ENCODE data around the gene TM6SF1.
"Not testable (repeated sequence)": the region's sequence is repeated elsewhere in the genome, so short reads cannot be mapped to it uniquely, and the experiment has no call there.

DNA sequence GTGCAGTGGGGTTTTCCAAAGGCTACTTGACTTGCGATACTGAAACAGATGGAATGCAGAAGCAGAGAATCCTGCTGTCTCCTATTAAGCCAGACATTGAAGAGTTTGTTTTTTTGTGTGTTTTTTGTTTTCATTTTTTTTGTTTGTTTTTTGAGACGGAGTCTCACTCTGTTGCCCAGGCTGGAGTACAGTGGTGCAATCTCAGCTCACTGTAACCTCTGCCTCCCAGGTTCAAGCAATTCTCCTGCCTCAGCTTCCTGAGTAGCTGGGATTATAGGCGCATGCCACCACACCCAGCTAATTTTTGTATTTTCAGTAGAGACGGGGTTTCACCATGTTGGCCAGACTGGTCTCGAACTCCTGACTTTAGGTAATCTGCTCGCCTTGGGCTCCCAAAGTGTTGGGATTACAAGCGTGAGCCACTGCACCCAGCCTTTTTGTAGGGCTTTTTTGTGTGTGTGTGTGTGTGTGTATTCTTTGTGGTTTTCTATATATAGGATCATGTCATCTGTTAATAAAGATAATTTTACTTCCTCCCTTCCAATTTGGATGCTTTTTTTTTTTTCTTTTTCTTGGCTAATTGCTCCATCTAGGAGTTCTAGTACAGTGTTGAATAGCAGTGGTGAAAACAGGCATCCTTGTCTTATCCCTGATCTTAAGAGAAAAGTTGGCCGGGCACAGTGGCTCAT is 21.4 kb upstream of the TM6SF1 start:
- TF ChIP-seq, protein P1, sequence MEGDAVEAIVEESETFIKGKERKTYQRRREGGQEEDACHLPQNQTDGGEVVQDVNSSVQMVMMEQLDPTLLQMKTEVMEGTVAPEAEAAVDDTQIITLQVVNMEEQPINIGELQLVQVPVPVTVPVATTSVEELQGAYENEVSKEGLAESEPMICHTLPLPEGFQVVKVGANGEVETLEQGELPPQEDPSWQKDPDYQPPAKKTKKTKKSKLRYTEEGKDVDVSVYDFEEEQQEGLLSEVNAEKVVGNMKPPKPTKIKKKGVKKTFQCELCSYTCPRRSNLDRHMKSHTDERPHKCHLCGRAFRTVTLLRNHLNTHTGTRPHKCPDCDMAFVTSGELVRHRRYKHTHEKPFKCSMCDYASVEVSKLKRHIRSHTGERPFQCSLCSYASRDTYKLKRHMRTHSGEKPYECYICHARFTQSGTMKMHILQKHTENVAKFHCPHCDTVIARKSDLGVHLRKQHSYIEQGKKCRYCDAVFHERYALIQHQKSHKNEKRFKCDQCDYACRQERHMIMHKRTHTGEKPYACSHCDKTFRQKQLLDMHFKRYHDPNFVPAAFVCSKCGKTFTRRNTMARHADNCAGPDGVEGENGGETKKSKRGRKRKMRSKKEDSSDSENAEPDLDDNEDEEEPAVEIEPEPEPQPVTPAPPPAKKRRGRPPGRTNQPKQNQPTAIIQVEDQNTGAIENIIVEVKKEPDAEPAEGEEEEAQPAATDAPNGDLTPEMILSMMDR (IDR thresholded peaks at IDR 0.05): not testable (repeated sequence)
- TF ChIP-seq POLR2A (IDR thresholded peaks at IDR 0.05): not testable (repeated sequence)

All from lower leg skin (tissue), 3 donors.